HepG2 (cell line): ENCODE results near the gene ZNF541. TPM values are rescaled to one million over a fixed set of nuclear protein-coding genes. Genes with fewer than 3 reads are reported as not detected.

Experiments
- DR1 ChIP-seq: sonication (generic); formaldehyde crosslinking; IDR thresholded peaks from 2 replicates; pipeline ENCODE4 v1.8.0; 2021; ENCODE audit warnings: mild to moderate bottlenecking, missing genetic modification reagents, inconsistent platforms
- FOSL2 ChIP-seq: sonication (generic); formaldehyde crosslinking; IDR thresholded peaks from 2 replicates; pipeline ENCODE4 v1.4.0; 2020; ENCODE audit warnings: missing genetic modification reagents
- HCFC1 ChIP-seq: fragments of 150-350 bp; IDR thresholded peaks from 2 replicates; pipeline ENCODE4 v1.6.1; 2014; ENCODE audit warnings: low read depth, low read length
- MTA1 ChIP-seq: sonication (generic); formaldehyde crosslinking; IDR thresholded peaks from 2 replicates; pipeline ENCODE4 v1.4.0; 2020; ENCODE audit warnings: missing genetic modification reagents, mild to moderate bottlenecking, borderline replicate concordance
- MTF2 ChIP-seq: sonication (generic); formaldehyde crosslinking; IDR thresholded peaks from 2 replicates; pipeline ENCODE4 v1.5.0; 2020; ENCODE audit warnings: missing genetic modification reagents, borderline replicate concordance
- NFATC3 ChIP-seq: sonication (generic); formaldehyde crosslinking; IDR thresholded peaks from 2 replicates; pipeline ENCODE4 v1.5.1; 2020; ENCODE audit warnings: mild to moderate bottlenecking, missing genetic modification reagents
- NR2F1 ChIP-seq, 2 experiments: fragments of 450-650 bp in 1 of 2; formaldehyde crosslinking in 1 of 2; IDR thresholded peaks; 2 replicates each; pipeline versions ENCODE4 v1.5.0 to v1.6.1; 2016 to 2020; ENCODE audit warnings: mild to moderate bottlenecking in 1 of 2, missing compliant biosample characterization in 1 of 2, missing genetic modification reagents in 1 of 2, moderate library complexity in 1 of 2
- SOX13 ChIP-seq, 3 experiments: fragments of 450-650 bp in 1 of 3; sonication (generic) in 1 of 3; formaldehyde crosslinking in 1 of 3; IDR thresholded peaks in 2 of 3; conservative IDR thresholded peaks in 1 of 3; 2 replicates each; pipeline versions ENCODE4 v1.5.0 to v1.6.1; 2016 to 2020; ENCODE audit warnings: antibody characterized with exemption in 1 of 3, mild to moderate bottlenecking in 1 of 3, missing compliant biosample characterization in 1 of 3, missing genetic modification reagents in 1 of 3, moderate library complexity in 1 of 3
- ZNF10 ChIP-seq: sonication (generic); formaldehyde crosslinking; IDR thresholded peaks from 2 replicates; pipeline ENCODE4 v1.4.0; 2020; ENCODE audit warnings: mild to moderate bottlenecking, low read depth, missing genetic modification reagents, borderline replicate concordance
- ZNF326 ChIP-seq: sonication (generic); formaldehyde crosslinking; IDR thresholded peaks from 2 replicates; pipeline ENCODE4 v1.4.0; 2020; ENCODE audit warnings: missing genetic modification reagents, borderline replicate concordance
- ZNF547 ChIP-seq: sonication (generic); formaldehyde crosslinking; IDR thresholded peaks from 2 replicates; pipeline ENCODE4 v1.5.1; 2020; ENCODE audit warnings: mild to moderate bottlenecking, missing genetic modification reagents
- ZNF75D ChIP-seq: sonication (generic); formaldehyde crosslinking; IDR thresholded peaks from 2 replicates; pipeline ENCODE4 v1.8.1; 2023; ENCODE audit warnings: missing genetic modification reagents, mild to moderate bottlenecking, borderline replicate concordance
- ZSCAN30 ChIP-seq: sonication (generic); formaldehyde crosslinking; IDR thresholded peaks from 2 replicates; pipeline ENCODE4 v1.5.0; 2020; ENCODE audit warnings: mild to moderate bottlenecking, missing genetic modification reagents
- polyA plus RNA-seq, 8 experiments: library from polyadenylated mRNA; depleted of rRNA in 3 of 8; stranded (reverse) in 7 of 8; unstranded in 1 of 8; fragments of >200 nt; fragmentation: Illumina TruSeq in 4 of 8; extraction: Trizol in 4 of 8; gene quantifications; 2 replicates each; pipeline versions ENCODE4 v1.2.1 to v1.2.3, GENCODE V29; 2011 to 2016; ENCODE audit warnings: low read depth in 4 of 8, missing spikeins in 1 of 8, mixed read lengths in 1 of 8; ENCODE audit not compliant: insufficient read depth in 1 of 8
- total RNA-seq, 5 experiments: library from RNA; depleted of rRNA; stranded (reverse); fragments of >200 nt; fragmentation: Illumina TruSeq; extraction: Trizol; gene quantifications; 2 replicates each; pipeline ENCODE4 v1.2.3, GENCODE V29; 2016; ENCODE audit warnings: low read depth in 1 of 5
- TF ChIP-seq, protein P1 (sequence below): sonication (generic); formaldehyde crosslinking; IDR thresholded peaks from 2 replicates; pipeline ENCODE4 v1.5.1; 2020; ENCODE audit warnings: mild to moderate bottlenecking, missing genetic modification reagents, borderline replicate concordance
- TF ChIP-seq, protein P2 (sequence below): sonication (generic); formaldehyde crosslinking; conservative IDR thresholded peaks from 2 replicates; pipeline ENCODE4 v1.8.1; 2023; ENCODE audit warnings: missing genetic modification reagents
- TF ChIP-seq, protein P3 (sequence below): sonication (generic); formaldehyde crosslinking; IDR thresholded peaks from 2 replicates; pipeline ENCODE4; 2020; ENCODE audit warnings: missing genetic modification reagents, mild to moderate bottlenecking, borderline replicate concordance
- TF ChIP-seq, protein P4 (sequence below): sonication (generic); formaldehyde crosslinking; IDR thresholded peaks from 2 replicates; pipeline ENCODE4 v1.5.1; 2020; ENCODE audit warnings: missing genetic modification reagents, mild to moderate bottlenecking, borderline replicate concordance
- TF ChIP-seq, protein P5 (sequence below): sonication (generic); formaldehyde crosslinking; IDR thresholded peaks from 2 replicates; pipeline ENCODE4 v1.5.0; 2020; ENCODE audit warnings: mild to moderate bottlenecking, low read depth, missing genetic modification reagents, borderline replicate concordance
- TF ChIP-seq, protein P6 (sequence below): sonication (generic); formaldehyde crosslinking; IDR thresholded peaks from 2 replicates; pipeline ENCODE4 v1.4.0; 2020; ENCODE audit warnings: mild to moderate bottlenecking, low read depth, missing genetic modification reagents
- TF ChIP-seq, protein P7 (sequence below): IDR thresholded peaks from 2 replicates; pipeline ENCODE4 v1.6.1; 2016; ENCODE audit warnings: mild to moderate bottlenecking, missing biosample characterization, missing genetic modification reagents

ZNF541 gene
- total and polyA plus RNA-seq, 2 of the 13 experiments (the other 11 are each of a cell fraction or from before 2014, with no cell fraction given) = 0.03 to 0.04 TPM

DNA sequence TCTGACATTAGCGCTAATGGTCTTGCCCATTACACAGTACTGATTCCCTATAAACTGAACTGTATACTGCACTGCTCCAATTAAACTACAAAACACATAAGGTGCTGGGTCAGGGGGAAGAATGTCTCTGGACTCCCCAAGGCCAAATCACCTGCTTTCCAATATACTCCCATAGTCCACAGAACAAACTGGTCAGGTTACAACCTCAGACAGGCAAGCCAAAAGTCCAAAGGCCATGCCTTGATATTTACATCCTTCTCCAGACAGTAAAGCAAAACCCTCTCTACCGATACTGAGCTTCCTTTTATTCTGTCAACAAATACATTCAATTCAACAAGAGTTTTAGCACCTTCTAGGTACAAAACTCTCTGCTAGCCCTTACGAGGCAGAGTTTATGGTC lies 8.9 kb downstream of the ZNF541 start (continued):
- TF ChIP-seq MTA1 (CRISPR knock-in tag) (no peak), HCFC1 (no peak), ZNF10 (no peak), ZNF326 (CRISPR knock-in tag) (no peak), NFATC3 (CRISPR knock-in tag) (no peak), SOX13 (IDR thresholded peaks at IDR 0.05) (no peak), SOX13 (CRISPR knock-in tag; conservative IDR thresholded peaks at IDR 0.05 in 1 of 2, IDR thresholded peaks at IDR 0.05 in 1 of 2) (peak in 1 of 2 experiments; percentile 29; a peak in 1 of 4 replicates), ZNF547 (no peak), NR2F1 (CRISPR knock-in tag; IDR thresholded peaks at IDR 0.05) (no peak), ZSCAN30 (CRISPR knock-in tag) (no peak), FOSL2 (CRISPR knock-in tag) (no peak), DR1 (CRISPR knock-in tag) (no peak), MTF2 (CRISPR knock-in tag) (no peak), ZNF75D (CRISPR knock-in tag) (no peak)
- TF ChIP-seq, protein P1, sequence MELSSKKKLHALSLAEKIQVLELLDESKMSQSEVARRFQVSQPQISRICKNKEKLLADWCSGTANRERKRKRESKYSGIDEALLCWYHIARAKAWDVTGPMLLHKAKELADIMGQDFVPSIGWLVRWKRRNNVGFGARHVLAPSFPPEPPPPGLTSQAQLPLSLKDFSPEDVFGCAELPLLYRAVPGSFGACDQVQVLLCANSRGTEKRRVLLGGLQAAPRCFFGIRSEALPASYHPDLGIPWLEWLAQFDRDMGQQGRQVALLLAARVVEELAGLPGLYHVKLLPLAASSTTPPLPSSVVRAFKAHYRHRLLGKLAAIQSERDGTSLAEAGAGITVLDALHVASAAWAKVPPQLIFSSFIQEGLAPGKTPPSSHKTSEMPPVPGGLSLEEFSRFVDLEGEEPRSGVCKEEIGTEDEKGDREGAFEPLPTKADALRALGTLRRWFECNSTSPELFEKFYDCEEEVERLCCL (CRISPR knock-in tag) = no peak
- TF ChIP-seq, protein P2, sequence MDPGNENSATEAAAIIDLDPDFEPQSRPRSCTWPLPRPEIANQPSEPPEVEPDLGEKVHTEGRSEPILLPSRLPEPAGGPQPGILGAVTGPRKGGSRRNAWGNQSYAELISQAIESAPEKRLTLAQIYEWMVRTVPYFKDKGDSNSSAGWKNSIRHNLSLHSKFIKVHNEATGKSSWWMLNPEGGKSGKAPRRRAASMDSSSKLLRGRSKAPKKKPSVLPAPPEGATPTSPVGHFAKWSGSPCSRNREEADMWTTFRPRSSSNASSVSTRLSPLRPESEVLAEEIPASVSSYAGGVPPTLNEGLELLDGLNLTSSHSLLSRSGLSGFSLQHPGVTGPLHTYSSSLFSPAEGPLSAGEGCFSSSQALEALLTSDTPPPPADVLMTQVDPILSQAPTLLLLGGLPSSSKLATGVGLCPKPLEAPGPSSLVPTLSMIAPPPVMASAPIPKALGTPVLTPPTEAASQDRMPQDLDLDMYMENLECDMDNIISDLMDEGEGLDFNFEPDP (CRISPR knock-in tag) = no peak
- TF ChIP-seq, protein P3, sequence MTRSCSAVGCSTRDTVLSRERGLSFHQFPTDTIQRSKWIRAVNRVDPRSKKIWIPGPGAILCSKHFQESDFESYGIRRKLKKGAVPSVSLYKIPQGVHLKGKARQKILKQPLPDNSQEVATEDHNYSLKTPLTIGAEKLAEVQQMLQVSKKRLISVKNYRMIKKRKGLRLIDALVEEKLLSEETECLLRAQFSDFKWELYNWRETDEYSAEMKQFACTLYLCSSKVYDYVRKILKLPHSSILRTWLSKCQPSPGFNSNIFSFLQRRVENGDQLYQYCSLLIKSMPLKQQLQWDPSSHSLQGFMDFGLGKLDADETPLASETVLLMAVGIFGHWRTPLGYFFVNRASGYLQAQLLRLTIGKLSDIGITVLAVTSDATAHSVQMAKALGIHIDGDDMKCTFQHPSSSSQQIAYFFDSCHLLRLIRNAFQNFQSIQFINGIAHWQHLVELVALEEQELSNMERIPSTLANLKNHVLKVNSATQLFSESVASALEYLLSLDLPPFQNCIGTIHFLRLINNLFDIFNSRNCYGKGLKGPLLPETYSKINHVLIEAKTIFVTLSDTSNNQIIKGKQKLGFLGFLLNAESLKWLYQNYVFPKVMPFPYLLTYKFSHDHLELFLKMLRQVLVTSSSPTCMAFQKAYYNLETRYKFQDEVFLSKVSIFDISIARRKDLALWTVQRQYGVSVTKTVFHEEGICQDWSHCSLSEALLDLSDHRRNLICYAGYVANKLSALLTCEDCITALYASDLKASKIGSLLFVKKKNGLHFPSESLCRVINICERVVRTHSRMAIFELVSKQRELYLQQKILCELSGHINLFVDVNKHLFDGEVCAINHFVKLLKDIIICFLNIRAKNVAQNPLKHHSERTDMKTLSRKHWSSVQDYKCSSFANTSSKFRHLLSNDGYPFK (CRISPR knock-in tag) = no peak
- TF ChIP-seq, protein P4, sequence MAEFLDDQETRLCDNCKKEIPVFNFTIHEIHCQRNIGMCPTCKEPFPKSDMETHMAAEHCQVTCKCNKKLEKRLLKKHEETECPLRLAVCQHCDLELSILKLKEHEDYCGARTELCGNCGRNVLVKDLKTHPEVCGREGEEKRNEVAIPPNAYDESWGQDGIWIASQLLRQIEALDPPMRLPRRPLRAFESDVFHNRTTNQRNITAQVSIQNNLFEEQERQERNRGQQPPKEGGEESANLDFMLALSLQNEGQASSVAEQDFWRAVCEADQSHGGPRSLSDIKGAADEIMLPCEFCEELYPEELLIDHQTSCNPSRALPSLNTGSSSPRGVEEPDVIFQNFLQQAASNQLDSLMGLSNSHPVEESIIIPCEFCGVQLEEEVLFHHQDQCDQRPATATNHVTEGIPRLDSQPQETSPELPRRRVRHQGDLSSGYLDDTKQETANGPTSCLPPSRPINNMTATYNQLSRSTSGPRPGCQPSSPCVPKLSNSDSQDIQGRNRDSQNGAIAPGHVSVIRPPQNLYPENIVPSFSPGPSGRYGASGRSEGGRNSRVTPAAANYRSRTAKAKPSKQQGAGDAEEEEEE (CRISPR knock-in tag) = no peak
- TF ChIP-seq, protein P5, sequence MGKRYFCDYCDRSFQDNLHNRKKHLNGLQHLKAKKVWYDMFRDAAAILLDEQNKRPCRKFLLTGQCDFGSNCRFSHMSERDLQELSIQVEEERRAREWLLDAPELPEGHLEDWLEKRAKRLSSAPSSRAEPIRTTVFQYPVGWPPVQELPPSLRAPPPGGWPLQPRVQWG (CRISPR knock-in tag) = no peak
- TF ChIP-seq, protein P6, sequence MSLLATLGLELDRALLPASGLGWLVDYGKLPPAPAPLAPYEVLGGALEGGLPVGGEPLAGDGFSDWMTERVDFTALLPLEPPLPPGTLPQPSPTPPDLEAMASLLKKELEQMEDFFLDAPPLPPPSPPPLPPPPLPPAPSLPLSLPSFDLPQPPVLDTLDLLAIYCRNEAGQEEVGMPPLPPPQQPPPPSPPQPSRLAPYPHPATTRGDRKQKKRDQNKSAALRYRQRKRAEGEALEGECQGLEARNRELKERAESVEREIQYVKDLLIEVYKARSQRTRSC (CRISPR knock-in tag) = no peak
- TF ChIP-seq, protein P7, sequence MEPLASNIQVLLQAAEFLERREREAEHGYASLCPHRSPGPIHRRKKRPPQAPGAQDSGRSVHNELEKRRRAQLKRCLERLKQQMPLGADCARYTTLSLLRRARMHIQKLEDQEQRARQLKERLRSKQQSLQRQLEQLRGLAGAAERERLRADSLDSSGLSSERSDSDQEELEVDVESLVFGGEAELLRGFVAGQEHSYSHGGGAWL (CRISPR knock-in tag) = no peak
